ENCODE results near the gene FAM174C.

The FAM174C gene

GRCh38 chr19:1244693-1245451 is 30.5 kb upstream of the FAM174C start (continued):
- TF ChIP-seq HIC1 (tag by site-specific recombination; IDR thresholded peaks at IDR 0.05) (peak; percentile 80), EGR2 (tag by site-specific recombination; IDR thresholded peaks at IDR 0.05; ENCODE audit: low read depth) (peak; percentile 70), ZNF138 (tag by site-specific recombination; IDR thresholded peaks at IDR 0.05; ENCODE audit: borderline replicate concordance) (no peak), ZNF133 (tag by site-specific recombination; IDR thresholded peaks at IDR 0.05) (no peak), ZFHX2 (tag by site-specific recombination; conservative IDR thresholded peaks at IDR 0.05) (peak; percentile 88), ZNF398 (tag by site-specific recombination; IDR thresholded peaks at IDR 0.05) (no peak), ZNF660 (tag by site-specific recombination; IDR thresholded peaks at IDR 0.05) (no peak), ZNF501 (tag by site-specific recombination; IDR thresholded peaks at IDR 0.05) (no peak), ZNF174 (tag by site-specific recombination; IDR thresholded peaks at IDR 0.05) (no peak), ZNF302 (tag by site-specific recombination; IDR thresholded peaks at IDR 0.05; ENCODE audit: low read depth) (no peak), ZNF561 (tag by site-specific recombination; IDR thresholded peaks at IDR 0.05; ENCODE audit: borderline replicate concordance) (peak; percentile 4; the same call in 1 of the 2 replicates), ZBTB20 (tag by site-specific recombination; IDR thresholded peaks at IDR 0.05) (0 out of 2 replicates have a peak, but pooled peaks have one; percentile 15)

- Histone ChIP-seq H3K4me1 (ENCODE audit: control insufficient read depth, insufficient read depth, low read length) (peaks cover 8% of the 10 kb centered on the region), H3K4me3 (ENCODE audit: low read depth, low read length) (no peak overlapping the region), H3K9me3 (ENCODE audit: control insufficient read depth, insufficient read depth, low read depth, low read length) (no peaks in the 10 kb centered on the region), H3K27ac (ENCODE audit: extremely low read depth, low read depth, low read length) (no peak overlapping the region), H3K36me3 (ENCODE audit: control insufficient read depth in 2 of 2, insufficient read depth in 1 of 2, low read length in 2 of 2) (peaks cover 0 to 11% of the 10 kb centered on the region in 2 experiments; a peak in 1 of 3 replicates)
- CTCF ChIA-PET: interaction anchor here (0.6 to 5.5 kb wide), 4 partner anchors 19 to 239 kb away, joined by 3 to 299 read pairs (median 3); partner anchors contain the start of gene CIRBP
- POLR2A ChIA-PET: interaction anchor here (2.8 to 7.7 kb wide), 3 partner anchors 15 to 24 kb away, joined by 29 to 231 read pairs (median 128); partner anchors contain the start of gene CIRBP
- TF ChIP-seq ZNF521 (tag by site-specific recombination; IDR thresholded peaks at IDR 0.05) (no peak), ZNF18 (tag by site-specific recombination; IDR thresholded peaks at IDR 0.05) (peak; percentile 81), GLIS1 (tag by site-specific recombination; IDR thresholded peaks at IDR 0.05) (peak; percentile 37; the same call in 1 of the 2 replicates), SP2 (tag by site-specific recombination; IDR thresholded peaks at IDR 0.05) (0 out of 2 replicates have a peak, but pooled peaks have one; percentile 14), KLF17 (tag by site-specific recombination; IDR thresholded peaks at IDR 0.05) (peak; percentile 25; the same call in 1 of the 2 replicates), ZIC2 (tag by site-specific recombination; IDR thresholded peaks at IDR 0.05) (peak; percentile 49), ZNF341 (tag by site-specific recombination; IDR thresholded peaks at IDR 0.05; ENCODE audit: low read depth) (peak; percentile 41; the same call in 1 of the 2 replicates), ZNF133 (tag by site-specific recombination; IDR thresholded peaks at IDR 0.05) (no peak), ZFHX2 (tag by site-specific recombination; conservative IDR thresholded peaks at IDR 0.05) (peak; percentile 5), KLF7 (tag by site-specific recombination; IDR thresholded peaks at IDR 0.05; ENCODE audit: borderline replicate concordance) (no peak), KLF1 (tag by site-specific recombination; IDR thresholded peaks at IDR 0.05) (peak; percentile 85), KLF8 (tag by site-specific recombination; IDR thresholded peaks at IDR 0.05) (peak; percentile 10; the same call in 1 of the 2 replicates), ZBTB20 (tag by site-specific recombination; IDR thresholded peaks at IDR 0.05) (no peak)
Measured at GRCh38 chr19:1245494-1246264, 29.7 kb upstream of the FAM174C start.
